Endothelial cell of hepatic sinusoid (primary cell): ENCODE results near the gene TUT1.

Source experiments
- in situ Hi-C: cut with HindIII; loops from 2 replicates; pipeline ENCODE4 v1.10.0; 2017; ENCODE audit warnings: low sequenced_read_pairs

TUT1 gene

DNA sequence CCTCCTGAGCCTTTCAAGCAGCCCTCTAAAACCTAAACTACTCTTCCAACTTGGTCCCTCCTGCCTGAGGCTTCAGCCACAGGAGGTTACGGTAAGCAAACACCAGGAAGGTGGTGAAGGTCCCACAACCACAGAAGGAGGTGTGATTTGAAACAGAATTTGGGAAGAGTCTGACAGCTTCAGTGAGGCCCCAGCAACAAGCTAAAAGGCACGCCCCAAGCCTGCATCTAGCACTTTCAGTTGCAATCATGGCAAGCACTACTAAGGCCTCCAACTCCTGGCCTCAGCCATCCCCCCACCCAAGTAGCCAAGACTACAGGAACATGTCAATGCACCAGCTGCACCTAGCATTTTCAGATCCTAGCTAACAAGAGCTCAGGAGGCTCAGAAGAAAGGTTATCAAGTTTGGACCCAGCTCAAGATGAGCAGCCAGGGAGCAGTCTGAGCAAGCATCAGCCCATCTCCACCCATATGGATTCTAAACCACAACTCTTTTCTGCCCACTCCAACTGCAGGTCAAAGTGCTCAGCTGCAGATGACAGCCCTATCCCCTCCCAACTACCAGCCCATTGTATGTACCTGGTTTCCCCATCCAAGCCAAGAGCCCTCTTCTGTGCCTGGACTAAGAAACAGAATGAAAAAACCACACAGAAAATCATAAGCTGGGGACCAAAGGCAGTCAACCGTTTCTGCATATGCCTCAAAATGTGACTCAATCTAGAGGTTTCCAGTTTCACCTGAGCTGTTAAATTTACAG lies 34.3 kb downstream of the TUT1 start:
- in situ Hi-C loops = no loop called here

DNA sequence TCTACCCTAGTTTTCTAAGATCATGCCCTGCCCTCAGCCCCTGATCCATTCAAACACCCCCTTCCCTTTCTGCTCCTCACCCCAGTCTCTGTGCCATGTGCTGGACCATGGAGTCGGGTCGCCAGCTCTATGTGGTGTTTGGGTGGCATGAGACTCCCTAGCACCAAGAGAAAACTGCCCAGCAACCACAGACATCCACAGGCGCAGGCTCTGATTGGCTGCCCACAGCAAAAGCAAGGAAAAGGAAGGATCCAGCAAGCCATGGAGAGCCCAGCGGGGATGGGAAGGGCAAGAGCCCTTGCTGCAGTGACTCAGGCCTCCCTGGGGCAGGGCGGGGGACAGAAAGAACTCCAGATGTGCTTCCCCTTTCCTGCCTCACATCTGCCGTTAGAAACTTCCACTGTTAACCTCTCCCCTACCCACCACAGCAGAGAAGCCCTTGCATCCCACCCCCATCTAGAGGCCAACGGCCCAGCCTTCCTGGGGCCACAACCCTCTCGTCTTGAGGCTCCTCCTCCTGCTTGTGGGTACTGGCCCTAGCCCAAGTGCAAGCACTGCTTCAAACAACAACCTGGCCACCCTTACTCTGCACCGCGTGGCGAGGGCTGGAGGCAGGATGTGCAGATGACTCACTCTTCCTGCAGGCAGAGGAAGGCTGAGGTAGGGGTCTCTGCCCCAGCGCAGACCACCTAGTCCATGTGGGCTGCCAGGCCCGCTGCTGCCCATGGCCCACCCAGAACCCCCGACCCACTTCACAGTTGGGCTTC lies 35.0 kb downstream of the TUT1 start:
- in situ Hi-C loops = no loop called here

DNA sequence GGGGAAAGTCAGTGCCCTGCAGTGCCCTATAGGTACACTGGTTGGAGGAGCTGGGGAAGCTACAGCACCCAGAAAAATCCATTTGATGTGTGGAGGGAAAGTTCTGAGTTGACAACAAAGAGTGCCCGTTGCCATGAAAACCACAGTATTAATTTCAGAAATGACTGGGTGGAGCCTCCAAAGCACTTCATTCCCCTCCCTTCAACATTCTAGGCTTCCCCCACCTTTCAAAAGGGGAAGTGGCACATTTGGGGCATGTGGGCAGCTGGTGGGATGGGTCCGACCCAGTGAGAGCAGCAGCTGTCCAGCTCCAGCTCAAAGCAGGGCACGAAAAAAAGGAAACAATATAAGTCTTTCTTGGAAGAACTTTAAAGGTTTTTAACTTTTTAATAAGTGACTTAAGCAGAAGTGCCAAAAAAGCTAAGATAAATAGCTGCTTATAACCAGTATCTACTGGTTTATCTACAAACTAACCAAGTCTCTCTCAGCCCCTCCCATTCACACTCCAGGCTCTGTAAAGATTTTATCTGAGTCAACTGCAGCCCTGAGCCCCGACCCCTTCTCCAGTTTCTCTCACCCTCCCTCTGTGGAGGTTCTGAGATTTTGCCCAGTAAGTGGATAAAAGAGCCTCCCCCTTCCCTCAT lies 35.7 kb downstream of the TUT1 start:
- in situ Hi-C loops = no loop called here

DNA sequence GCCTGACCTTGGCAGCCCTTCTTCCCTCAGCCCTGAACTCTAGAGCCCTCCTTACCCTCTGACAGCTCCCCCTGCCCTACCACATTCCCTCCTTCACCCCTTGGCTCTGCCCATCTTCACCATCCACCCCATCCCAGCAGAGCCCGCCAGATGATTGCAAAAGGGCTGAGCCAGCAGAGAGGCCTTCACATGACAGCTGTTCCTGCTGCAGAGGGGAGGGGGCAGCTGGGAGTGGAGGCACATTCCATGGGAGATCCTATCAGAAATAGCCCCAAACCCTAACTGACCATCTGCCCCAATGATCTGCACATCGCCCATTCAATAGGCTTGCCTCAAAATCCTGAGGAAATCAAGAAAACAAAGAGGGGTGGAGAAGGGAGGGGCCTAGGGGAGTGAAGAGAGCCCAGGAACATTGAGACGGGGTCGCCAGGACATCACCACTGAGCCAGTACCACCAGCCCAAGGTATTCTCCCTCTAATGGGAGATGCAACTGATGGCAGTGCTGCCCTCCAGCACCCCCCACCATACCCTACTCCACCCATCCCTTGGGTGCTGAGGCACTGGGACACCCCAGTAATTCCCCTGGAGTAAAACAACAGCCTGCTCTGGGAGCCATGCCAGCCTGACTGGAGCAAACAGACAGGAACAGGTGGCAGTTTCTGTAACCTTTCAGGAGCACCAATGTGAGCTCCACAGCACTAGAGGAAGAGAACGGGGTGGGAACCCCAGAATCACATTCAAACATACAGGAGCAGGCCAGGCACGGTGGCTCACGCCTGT lies 36.7 kb downstream of the TUT1 start:
- in situ Hi-C loops = loop anchor here (5.0 kb wide), 2 partner anchors 37 to 117 kb away; no protein-coding TSS in a partner anchor

DNA sequence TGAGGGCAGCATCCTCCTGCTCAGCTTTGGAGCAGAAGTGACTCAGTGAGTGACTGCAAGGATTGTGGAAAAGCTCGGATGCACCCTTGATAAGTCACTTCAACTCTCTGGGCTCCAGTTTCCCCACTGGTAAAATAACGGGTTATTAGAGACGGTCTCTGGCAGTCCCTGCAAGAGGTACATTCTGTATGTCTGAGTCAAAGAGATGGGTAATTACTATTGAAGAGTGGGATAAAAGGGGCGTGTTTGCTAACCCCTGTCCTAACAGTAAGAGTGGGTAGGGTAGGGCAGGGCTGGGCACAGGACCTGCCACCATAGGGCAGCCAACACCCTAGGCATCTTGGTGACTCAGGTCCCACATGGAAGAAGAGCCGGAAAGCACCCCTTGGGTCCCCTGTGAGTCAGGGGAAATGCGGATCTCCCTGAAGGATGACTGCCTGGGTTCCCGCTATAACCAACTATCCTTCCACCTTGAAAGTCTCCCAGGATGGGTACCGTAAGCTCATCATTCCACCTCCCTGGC lies 37.4 kb downstream of the TUT1 start:
- in situ Hi-C loops = loop anchor here (5.0 kb wide), 2 partner anchors 37 to 117 kb away; no protein-coding TSS in a partner anchor

DNA sequence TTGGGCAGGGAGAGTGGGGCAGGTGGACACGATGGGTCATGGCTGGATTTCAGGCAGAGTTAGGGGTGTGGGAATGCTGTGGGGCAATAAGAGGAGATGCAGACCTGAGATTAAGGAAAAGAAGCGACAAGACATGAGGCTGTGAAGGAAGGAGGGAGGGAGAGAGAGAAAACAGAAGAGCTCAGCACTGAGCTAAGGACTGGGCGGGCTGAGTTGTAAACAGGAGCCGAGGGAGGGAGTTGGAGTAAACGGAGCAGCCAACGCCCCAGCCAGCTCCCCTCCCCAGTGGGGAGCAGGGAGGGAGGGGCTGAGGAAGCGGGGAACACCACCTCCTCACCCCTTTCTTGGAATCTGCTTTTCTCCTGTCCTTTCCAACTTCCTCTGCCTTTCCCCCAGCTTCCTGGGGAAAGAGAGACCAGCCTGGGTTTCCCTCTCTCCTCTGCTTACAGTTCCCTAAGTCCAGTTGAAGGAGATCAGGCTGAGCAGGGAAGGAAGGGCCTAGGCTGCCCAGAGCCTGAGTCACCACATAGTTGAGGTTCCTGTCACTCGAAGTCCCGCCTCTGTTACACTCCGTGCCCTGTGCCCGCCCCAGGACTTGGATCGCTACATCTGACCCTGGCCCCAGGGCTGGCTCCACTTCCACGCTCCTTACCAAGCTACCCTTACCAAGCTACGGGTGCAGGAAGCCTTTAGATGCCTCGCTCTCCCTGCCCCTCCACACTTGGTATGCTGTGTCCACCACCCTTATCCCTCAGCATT lies 38.1 kb downstream of the TUT1 start:
- in situ Hi-C loops = loop anchor here (5.0 kb wide), 2 partner anchors 36 to 116 kb away; no protein-coding TSS in a partner anchor

DNA sequence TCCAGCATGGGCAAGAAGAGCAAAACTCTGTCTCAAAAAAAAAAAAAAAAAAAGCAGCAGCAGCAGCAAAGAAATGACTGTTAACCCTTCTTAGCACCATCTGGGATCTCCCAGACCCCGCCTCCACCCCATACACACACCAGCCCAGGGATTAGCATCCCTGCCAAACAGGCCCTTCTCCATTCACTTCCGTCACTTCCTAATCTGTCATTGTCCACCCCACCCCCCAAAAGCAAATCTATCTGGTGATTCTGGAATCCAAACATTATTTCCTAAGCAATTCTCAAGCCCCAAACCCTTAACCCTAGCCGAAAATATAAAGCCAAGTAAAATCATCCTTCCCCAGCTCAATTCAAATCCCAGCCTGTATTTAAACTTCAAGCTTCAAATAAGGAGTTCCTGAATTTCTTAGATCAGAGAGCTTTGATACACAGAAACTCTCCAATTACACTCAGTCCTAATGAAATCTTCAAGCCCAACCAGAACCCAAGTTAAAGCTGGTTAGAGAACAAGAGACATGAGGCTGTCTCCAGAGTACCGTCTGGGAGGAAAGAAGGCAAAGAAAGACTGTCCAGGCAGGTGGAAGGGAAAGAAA lies 38.7 kb downstream of the TUT1 start:
- in situ Hi-C loops = loop anchor here (5.0 kb wide), 2 partner anchors 35 to 115 kb away; no protein-coding TSS in a partner anchor

DNA sequence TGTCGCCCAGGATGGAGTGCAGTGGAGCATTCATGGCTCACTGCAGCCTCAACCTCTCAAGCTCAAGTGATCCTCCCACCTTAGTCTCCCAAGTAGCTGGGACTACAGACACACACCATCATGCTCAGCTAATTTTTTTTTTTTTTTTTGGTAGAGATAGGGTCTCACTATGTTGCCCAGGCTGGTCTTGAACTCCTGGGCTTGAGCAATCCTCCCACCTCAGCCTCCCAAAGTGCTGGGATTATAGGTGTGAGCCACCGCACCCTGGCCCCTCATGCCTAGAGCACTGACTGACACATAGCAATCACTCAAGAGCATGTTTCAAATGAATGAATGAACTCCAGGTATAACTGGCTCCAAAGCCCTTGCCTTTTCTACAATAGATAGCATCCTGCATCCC lies 40.8 kb downstream of the TUT1 start:
- in situ Hi-C loops = loop anchor here (5.0 kb wide), 2 partner anchors 33 to 113 kb away; no protein-coding TSS in a partner anchor

DNA sequence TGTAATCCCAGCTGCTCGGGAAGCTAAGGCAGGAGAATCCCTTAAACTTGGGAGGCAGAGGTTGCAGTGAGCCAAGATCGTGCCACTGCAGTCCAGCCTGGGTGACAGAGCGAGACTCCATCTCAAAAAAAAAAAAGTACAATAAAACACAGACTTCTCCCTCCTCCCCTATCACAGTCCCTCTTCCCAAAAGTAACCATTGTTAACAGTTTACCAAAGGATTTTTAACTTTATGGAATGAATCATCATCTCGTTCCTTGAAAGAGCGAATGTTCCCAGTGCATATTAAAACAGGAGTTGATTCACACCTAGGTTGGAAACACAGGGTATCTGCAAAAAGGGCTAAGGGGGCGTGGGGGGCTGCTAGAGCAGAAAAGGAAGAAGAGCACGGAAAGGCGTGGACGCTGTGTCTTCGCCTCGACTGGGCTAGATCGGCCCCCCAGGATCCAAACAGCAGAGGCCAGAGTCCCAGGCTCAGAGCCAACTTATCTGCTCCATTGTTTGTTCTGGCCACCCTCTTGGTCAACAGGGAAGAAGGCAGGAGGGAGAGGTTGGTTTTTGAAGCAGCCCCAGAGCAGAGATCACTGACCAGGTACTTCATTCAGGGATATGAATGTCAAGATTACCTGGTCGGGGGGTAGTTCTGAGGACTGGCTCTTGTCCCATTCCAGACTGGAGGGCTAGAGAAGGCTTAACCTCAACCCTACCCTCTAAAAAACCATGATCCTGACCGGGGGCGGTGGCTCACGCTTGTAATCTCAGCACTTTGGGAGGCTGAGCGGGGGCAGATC lies 42.6 kb downstream of the TUT1 start:
- in situ Hi-C loops = no loop called here

DNA sequence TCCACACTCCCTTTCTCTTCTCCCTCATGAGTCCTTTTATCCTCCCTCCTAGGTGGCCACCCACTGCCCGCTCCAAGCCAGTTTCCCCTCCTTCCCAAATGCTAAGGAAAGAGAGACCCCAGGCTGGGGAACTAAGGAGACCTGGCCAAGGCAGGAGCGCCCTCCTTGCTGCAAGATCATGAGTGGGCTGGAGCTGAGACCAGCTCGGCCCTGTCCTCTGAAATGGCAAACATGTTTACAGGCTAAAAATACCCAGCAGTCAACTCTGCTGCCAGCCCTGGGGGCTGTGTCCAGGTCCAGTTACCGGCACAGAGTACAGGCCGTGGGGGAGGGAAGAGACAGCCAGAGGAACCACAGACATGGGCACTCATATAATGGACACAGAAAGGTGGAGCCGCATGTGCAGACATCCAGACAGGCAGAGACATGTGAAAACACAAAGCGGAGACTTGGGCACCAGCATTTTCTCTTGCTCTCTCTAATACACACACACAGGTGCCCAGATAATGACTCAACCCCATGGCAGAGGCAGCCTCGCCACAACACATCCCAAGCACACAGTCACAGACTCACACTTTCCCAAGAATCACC lies 43.5 kb downstream of the TUT1 start:
- in situ Hi-C loops = no loop called here

DNA sequence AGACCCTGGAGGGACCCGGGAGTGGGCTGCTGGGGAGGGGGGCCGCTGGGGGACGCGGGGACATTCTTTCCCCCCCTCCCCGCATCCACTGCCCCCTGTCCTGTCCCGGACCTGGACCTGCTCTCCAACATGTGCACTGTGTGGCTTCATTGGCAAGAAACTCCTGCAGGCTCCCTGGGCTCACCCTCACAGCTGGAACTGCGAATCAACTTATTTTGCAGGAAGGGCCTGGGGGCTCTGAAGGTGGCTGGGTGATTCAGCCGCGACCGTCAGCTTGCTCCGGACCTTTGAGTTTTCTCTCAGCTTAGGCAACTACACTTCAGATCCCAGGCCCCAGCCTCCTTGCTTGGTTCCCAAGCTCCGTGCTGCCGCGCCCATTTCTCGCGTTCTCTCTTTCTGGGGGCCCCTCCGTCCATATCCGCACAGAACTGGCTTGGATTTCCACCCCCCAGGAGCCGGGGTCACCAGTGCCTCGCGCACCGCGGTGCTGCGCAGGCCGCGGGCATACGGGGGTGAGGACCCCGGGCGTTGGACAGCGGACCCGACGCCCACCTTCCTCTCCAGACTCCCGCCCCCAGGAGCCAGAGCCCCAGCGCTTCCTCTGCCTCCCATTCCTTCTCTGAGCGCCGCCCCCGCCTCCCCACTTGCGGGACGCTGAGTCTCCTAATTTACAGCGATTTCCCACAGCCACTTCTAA lies 44.2 kb downstream of the TUT1 start:
- in situ Hi-C loops = no loop called here

DNA sequence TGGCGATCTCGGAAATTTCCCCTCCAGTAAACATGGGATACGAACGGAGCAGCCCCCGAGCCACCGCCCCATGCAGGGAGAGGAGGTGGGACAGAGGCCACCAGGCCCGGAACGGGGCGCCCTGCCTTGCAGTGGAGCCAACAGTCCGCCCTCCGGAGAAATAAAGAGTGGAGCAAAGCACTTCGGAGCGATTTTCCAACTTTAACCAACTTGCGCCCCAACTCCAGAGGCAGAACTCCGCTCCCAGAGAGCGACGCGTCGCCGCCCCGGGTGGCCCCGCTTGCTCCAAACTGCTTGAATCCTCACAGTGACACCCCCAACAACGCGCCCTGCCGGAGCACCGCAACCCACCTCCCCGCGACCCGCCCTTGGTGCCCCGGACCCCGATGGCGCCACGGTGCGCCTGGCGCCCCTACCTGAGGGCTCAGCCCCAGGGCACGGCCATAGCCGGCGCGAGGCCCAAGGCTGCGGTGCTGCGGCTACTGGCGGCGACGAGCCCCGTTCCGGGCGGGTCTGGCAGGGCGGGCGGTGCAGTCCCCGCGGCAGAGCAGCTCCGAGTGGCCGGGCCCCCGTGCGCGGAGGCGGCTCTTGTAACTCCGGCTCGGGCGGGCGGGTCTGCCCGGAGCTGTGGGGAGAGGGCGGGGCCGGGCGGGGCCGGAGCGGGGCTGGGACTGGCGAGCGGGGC lies 44.9 kb downstream of the TUT1 start, which contains the start of gene AHNAK:
TSS of gene AHNAK (minus strand) at position 563 of the 685 bp plus-strand sequence. CDS start 10,708 bp downstream, outside the sequence.
- in situ Hi-C loops = no loop called here

DNA sequence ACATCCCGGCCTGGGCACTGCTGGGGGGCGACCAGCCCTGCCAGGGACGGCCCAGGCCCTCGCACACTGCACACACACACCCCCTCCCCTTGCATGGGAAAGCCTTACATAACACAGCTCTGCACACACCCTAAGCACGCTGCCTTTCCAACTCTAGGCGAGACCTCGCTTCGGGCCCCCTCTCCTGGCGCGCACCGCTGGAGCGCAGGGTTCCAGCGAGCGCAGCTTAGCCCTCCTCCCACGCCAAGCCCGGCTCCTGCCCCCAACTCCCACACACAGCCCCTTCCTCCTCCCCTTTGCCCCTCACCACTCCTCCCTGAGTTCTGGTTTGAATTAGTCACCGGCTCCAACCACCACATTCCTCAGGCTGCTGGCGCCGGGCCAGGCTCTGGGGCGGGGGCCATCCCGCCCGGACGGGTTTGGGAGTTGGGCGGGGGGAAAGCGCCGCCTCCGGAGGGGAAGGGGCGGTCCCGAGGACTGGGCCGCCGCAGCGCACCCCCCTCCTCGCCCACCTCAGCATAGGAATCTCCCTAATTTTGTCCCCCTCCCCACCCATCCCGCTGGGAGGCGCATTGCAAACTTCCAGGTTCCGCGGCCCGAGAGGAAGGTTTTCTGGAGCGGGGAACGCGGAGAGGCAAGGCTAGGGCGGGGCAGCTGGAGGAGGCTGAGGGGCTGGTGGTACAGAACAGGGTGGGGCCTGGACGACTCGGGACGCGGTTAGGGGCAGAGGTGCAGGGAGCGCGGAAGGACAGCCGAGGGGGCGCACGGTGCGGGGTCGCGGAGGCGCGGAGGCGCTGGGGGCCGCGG lies 45.7 kb downstream of the TUT1 start:
- in situ Hi-C loops = no loop called here

DNA sequence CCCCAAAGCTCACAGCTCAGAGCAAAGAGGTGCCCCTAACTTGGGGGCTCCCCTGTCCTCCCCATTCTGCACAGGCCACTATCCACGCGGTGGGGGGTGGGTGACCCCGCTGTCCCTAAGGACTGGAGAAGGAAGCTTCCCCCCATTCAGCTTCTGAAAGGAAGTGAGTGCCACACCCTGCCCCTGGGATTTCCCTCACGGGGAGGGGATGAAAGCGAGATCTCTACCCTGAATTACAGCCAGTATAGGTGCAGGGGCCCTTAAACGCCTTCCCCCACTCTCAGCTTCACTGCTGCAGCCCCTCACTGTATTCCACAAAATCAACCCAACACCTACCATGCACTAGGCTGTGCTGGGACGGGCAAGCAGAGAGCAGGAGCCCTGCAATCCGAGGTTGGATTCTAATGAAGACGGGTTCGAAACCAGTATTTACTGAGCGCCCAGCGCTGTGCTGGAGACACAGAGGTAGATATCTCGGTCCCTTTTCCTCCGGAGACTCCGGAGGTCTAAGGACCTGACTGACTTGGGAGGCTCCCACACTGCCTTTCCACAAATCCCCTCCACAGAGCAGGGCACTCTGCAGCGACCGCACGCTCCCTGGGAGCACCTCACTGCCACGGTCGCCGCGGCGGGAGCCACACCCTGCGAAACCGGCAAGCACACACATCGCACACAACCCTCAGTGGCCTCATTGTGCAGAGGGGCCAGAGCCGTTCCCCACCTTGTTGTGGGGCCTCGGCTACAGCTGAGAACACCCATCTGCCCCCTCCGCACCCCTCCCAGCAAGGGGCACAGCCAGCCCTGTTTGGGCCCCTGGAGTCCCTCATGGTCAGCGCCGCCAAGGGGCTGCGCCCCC lies 46.5 kb downstream of the TUT1 start:
- in situ Hi-C loops = no loop called here
